Measurements from ENCODE around the gene RASSF5.

Gene RASSF5

DNA sequence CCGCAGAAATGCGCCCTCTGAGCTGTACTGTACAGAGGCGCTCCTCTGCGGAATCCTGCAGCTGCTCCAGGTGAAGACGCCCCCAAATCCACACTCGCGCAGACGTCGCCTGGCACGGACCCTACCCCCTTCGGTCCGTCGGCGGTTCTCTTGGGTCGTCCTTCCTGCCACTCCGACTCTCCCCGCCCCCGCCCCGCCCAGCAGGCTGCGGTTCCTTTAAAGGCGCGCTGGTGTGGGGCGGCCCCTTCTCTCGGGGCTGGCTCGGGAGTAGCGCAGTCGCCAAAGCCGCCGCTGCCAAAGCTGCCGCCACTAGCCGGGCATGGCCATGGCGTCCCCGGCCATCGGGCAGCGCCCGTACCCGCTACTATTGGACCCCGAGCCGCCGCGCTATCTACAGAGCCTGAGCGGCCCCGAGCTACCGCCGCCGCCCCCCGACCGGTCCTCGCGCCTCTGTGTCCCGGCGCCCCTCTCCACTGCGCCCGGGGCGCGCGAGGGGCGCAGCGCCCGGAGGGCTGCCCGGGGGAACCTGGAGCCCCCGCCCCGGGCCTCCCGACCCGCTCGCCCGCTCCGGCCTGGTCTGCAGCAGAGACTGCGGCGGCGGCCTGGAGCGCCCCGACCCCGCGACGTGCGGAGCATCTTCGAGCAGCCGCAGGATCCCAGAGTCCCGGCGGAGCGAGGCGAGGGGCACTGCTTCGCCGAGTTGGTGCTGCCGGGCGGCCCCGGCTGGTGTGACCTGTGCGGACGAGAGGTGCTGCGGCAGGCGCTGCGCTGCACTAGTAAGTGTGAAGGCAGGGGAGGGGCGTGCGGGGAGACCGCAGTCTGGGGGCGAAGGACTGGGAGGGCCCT is at the start of gene RASSF5:
Gene RASSF5 (plus strand): TSS at position 248 of the 846 bp plus-strand sequence. CDS start 72 bp downstream, at position 320.
- DNase-seq = peak; percentile 89

DNA sequence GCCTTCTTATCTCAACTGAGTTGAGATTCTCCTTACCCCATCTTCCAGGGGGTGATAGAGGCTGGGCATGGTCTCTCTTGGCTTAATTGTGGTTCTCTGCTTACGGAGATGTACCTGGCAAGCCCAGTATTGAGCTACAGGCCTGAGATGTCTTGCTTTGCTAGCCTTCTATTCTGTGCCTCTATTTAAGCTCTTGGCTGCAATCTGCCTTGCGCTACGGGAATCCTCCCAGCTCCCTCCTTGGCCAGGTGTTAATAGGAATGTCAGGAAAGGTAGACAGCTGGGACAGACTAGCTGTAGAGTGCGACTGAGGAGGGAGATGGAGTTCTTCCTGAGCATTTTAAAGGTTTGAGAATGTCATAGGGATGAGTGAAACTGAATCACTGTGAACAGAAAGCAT is 47.6 kb upstream of the RASSF5 start:
- DNase-seq = no peak

DNA sequence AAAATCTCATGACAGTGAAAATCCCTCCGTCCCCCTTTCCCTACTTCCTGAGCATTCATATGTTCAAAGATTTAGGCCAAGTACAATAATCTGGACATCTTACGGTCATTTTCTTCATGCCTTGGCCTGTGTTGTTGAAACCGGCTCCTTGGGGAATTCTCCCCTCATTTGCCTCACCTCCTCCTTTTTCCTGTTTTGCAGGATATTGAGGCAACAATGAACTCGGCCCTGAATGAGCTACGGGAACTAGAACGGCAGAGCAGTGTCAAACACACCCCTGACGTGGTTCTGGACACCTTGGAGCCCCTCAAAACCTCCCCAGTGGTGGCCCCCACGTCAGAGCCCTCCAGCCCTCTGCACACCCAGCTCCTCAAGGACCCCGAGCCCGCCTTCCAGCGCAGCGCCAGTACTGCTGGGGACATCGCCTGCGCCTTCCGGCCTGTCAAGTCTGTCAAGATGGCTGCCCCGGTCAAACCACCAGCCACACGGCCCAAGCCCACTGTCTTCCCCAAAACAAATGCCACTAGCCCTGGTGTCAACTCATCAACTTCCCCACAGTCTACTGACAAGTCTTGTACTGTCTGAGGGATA is 46.4 kb upstream of the RASSF5 start:
- no peak for DNase-seq

- peak; percentile 79 for DNase-seq
These were observed 45.5 kb upstream of the RASSF5 start for GRCh38 chr1:206461602-206462455.

DNA sequence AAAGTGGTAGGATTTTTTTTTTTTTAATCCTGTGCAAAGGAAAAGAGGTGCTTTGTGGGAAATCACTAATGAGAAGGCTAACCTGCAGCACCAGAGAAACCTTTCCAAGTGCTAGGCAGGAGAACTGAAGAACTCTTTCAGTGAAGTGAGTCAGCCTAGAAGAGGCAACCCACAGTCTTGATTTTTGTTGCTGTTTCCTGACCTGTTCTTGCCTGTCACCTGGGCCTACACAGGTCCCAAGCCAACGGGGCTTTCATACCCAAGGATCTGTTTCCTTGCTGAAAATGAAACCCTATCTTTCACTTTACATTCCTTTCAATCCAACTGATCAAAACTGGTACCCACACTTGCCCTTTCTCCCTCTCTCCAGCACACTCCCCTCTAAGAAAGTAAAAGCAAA is 44.2 kb upstream of the RASSF5 start:
- DNase-seq = no peak

- DNase-seq = no peak
These were observed 43.4 kb upstream of the RASSF5 start for GRCh38 chr1:206463911-206464310.

DNA sequence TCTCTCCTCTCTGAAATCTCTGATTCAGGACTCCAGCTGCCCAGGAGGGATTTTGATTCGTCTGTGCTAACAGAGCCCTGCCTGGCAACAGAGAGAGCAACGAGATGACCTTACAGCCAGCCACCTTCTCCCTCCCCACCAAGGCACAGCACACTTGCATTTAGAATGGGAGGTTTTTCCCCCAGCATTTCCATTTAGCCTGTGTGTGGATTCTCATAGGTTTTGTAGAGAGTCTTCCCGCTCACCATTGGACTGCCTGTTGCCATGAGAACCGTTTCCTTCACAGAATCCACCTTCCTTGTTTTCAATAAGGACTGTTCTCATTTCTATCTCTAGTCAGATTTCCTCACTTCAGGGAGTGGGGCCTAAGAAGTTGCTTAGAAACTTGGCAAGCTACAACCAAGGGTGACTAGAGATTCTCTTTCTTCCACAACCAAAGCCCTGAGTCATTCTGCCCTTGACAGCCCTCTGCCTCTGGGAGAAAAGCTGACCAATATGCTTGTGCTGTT is 42.8 kb upstream of the RASSF5 start:
- DNase-seq = peak; percentile 88

DNA sequence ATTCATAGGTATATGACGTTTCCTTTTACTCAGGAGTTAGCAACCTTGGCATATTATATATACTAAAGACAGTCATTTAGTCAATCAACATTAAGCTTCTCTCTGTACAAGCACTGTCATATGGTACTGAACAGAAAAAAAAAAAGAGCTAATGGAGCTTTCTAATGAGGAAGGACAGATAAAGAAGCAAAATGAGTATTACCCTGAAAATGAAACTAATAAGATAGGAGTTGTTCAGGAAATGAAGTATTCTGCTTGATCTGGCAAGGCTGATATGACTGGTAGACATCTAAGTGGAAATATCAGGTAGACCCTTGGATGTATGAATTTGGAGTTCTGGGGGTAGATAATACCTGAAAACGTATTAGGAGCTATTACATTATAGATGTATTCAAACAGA is 41.4 kb upstream of the RASSF5 start:
- peak; percentile 75 for DNase-seq

- DNase-seq = no peak
These were observed 40.3 kb upstream of the RASSF5 start for GRCh38 chr1:206466840-206467649.

GRCh38 chr1:206467915-206468314 is 39.4 kb upstream of the RASSF5 start:
- peak; percentile 97 for DNase-seq

- peak; percentile 33 for DNase-seq
These were observed 38.8 kb upstream of the RASSF5 start for GRCh38 chr1:206468571-206468970.

DNA sequence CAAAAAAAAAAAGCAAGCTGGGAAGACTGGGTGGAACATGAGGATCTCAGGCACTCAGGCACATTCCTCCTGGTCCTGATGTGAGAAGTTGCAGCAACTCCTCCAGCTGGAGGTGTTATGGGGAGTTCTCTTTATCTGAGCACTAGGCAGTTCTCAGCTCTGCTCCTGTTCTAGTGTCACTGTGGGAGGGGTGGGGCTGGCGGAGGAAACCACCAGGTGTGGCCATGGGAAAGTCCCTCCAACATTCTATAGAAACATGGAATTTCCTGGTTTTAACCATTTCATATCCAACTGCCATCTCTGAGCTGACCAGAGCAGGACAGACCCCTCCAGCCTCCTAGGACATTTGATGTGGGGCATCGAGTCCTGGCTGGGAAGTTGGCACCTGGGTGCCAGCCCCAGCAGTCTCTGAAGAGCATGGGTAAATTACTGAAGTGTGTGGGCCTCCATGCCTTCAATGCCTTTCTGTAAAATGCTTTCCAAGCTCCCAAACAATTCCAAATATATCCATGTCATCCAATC is 37.9 kb upstream of the RASSF5 start:
- DNase-seq = no peak

DNA sequence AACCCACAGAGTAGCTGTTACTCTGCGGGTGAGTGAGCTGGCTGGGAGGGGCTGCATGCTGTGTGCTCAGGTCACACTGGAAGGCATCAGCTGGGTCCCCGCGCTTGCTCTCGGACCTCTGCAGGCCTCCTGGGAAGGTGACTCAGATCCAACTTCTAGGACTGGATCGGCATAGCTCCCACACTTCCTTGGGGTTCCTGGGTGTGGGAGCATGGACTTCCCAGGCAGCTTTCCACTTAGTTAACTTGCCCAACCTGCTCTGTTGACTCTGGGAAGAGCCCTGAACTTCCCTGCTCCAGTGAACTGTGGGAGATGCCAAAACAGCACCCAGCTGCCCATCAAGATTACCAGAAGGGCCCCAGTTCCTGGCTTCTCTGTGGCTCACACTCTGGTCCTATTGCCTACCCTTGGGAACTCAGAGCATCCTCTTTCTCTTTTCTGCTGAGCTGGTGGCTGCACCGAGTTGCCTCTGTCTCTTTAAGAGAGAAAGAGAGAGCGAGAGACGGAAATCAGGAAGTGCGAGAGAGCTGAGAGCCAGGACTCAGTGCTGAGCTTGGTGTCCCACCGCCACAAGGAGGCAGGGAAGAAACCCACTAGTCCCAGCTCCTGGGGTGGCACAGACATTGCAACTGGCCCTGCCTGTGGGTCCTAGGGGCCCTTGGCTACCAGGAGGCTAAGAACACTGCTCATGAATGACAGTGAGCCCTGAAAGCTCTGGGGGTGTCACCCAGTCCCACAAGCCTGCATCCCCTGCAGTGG is 37.2 kb upstream of the RASSF5 start, which contains the start of gene IKBKE:
Gene IKBKE (plus strand): TSS at position 544 of the 759 bp plus-strand sequence. CDS start 2,752 bp downstream, outside the sequence.
- peak; percentile 90 for DNase-seq

- peak; percentile 83 for DNase-seq
These were observed 36.5 kb upstream of the RASSF5 start for GRCh38 chr1:206470692-206471414.

GRCh38 chr1:206471415-206471801 is 35.9 kb upstream of the RASSF5 start:
- DNase-seq = no peak

- peak; percentile 75 for DNase-seq
These were observed 35.3 kb upstream of the RASSF5 start for GRCh38 chr1:206472024-206472423.

DNA sequence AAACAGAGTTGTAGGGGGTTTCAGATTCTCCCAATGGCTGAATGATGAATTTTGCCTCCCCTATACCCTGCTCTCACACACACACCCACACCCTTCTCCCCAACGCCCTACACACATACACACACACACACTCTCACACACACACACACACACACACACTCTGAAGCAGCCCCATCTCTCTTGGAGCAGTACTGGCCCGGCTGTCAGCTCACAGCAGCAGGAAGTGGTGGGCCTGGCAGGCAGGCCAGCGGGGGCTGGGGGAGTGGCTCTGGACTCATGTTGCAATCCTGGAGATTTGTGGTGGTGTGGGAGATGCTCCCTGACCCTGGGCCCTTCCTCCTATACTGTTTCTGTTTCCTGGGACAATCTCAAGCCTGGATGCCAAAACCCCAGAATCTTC is 34.9 kb upstream of the RASSF5 start:
- DNase-seq = peak; percentile 97

DNA sequence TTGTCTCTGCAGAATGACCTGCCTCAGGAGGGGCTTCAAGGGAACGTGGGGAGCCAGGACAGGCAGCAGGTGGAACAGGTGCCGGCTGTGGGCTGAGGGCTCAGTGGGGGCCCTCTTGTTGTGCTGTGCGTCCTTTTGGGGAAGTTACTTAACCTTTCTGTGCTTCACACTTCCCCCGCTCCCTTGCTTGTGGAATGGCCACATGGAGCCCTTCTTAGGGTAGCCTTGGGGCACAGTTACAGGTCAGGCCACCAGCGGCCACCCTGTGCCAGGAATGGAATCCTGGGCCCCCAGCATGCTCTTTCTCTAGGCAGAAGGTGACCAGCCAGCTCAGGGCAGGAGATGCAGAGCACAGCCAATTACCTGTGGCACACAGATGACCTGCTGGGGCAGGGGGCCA is 34.4 kb upstream of the RASSF5 start:
- peak; percentile 83 for DNase-seq

GRCh38 chr1:206476058-206476457 is 31.3 kb upstream of the RASSF5 start:
- no peak for DNase-seq

- no peak for DNase-seq
These were observed 30.7 kb upstream of the RASSF5 start for GRCh38 chr1:206476591-206476990.

Measured in inflammatory macrophage treated with lipopolysaccharide for 4 hours (primary cell).